MM.1S (cell line): ENCODE measurements around the gene WNT5A.

Source experiments
- DNase-seq: peaks from one replicate; pipeline ENCODE4 v3.0.0-alpha.2; 2015
- H2AFZ ChIP-seq: fragments of 300-600 bp; sonication (generic); 2 replicates; pipeline ENCODE4 v1.6.0; 2016; ENCODE audit warnings: antibody characterized with exemption, low read length
- H3F3A ChIP-seq: fragments of 300-600 bp; sonication (generic); 2 replicates; pipeline ENCODE4 v1.6.1; 2016; ENCODE audit warnings: mild to moderate bottlenecking, antibody characterized with exemption, low read length, moderate library complexity, mixed read lengths; ENCODE audit not compliant: insufficient read depth
- H3K27ac ChIP-seq: fragments of 300-600 bp; sonication (generic); 2 replicates; pipeline ENCODE4 v1.5.1; 2016; ENCODE audit warnings: mild to moderate bottlenecking, low read length
- H3K27me3 ChIP-seq: fragments of 300-600 bp; sonication (generic); replicated peaks from 2 replicates; pipeline ENCODE4 v1.6.0; 2016; ENCODE audit warnings: low read length; ENCODE audit not compliant: insufficient read depth
- H3K36me3 ChIP-seq: fragments of 300-600 bp; sonication (generic); replicated peaks from 2 replicates; pipeline ENCODE4 v1.6.1; 2016; ENCODE audit warnings: mild to moderate bottlenecking, low read length, mixed read lengths; ENCODE audit not compliant: insufficient read depth
- H3K4me1 ChIP-seq: fragments of 300-600 bp; sonication (generic); 2 replicates; pipeline ENCODE4 v1.6.1; 2016; ENCODE audit warnings: low read length, mixed read lengths
- H3K4me2 ChIP-seq: fragments of 300-600 bp; sonication (generic); 2 replicates; pipeline ENCODE4 v1.6.0; 2016; ENCODE audit warnings: low read depth, low read length
- H3K4me3 ChIP-seq: fragments of 300-600 bp; sonication (generic); 2 replicates; pipeline ENCODE4 v1.5.1; 2016; ENCODE audit warnings: low read length, mixed read lengths
- H3K79me2 ChIP-seq: fragments of 300-600 bp; sonication (generic); 2 replicates; pipeline ENCODE4 v1.6.1; 2016; ENCODE audit warnings: mixed run types, low read length, mixed read lengths
- H3K9ac ChIP-seq: fragments of 300-600 bp; sonication (generic); 2 replicates; pipeline ENCODE4 v1.6.1; 2016; ENCODE audit warnings: low read length, mixed read lengths
- H3K9me2 ChIP-seq: fragments of 300-600 bp; sonication (generic); replicated peaks from 2 replicates; pipeline ENCODE4 v1.6.1; 2016; ENCODE audit warnings: mild to moderate bottlenecking, low read length, mixed read lengths; ENCODE audit not compliant: insufficient read depth
- H3K9me3 ChIP-seq: fragments of 300-600 bp; sonication (generic); replicated peaks from 2 replicates; pipeline ENCODE4 v1.6.1; 2016; ENCODE audit warnings: mild to moderate bottlenecking, low read length, mixed read lengths; ENCODE audit not compliant: insufficient read depth
- H4K20me1 ChIP-seq: fragments of 300-600 bp; sonication (generic); 2 replicates; pipeline ENCODE4 v1.6.1; 2016; ENCODE audit warnings: mild to moderate bottlenecking, low read length, moderate library complexity, mixed read lengths; ENCODE audit not compliant: insufficient read depth
- CTCF ChIP-seq: fragments of 300-600 bp; sonication (generic); IDR thresholded peaks from 2 replicates; pipeline ENCODE4 v1.5.1; 2016; ENCODE audit warnings: antibody characterized with exemption, low read length, mixed read lengths
- EZH2 ChIP-seq: fragments of 300-600 bp; sonication (generic); optimal IDR thresholded peaks from 2 replicates; pipeline ENCODE3; 2017; ENCODE audit warnings: low read depth, mild to moderate bottlenecking, antibody characterized with exemption, low read length, mixed read lengths
- EZH2phosphoT487 ChIP-seq: fragments of 300-600 bp; sonication (generic); IDR thresholded peaks from 2 replicates; pipeline ENCODE4 v1.6.1; 2018; ENCODE audit warnings: antibody characterized with exemption, low read length

Gene WNT5A

GRCh38 chr3:55512571-55513343, 25.7 kb upstream of the WNT5A start:
- TF ChIP-seq EZH2 (no peak), CTCF (no peak), EZH2phosphoT487 (no peak)
- H3K27me3 ChIP-seq = no peaks in the 10 kb centered on the region
- H3K9ac ChIP-seq = no peak overlapping the region
- no peaks in the 10 kb centered on the region for H3K79me2 ChIP-seq
- H3F3A ChIP-seq = no peaks in the 10 kb centered on the region
- no peak for DNase-seq
- H3K4me2 ChIP-seq = no peak overlapping the region
- H3K4me3 ChIP-seq = no peak overlapping the region
- no peak overlapping the region for H2AFZ ChIP-seq
- no peaks in the 10 kb centered on the region for H4K20me1 ChIP-seq
- H3K4me1 ChIP-seq = no peaks in the 10 kb centered on the region
- no peaks in the 10 kb centered on the region for H3K9me2 ChIP-seq
- H3K36me3 ChIP-seq = no peaks in the 10 kb centered on the region
- H3K9me3 ChIP-seq = no peaks in the 10 kb centered on the region
- no peak overlapping the region for H3K27ac ChIP-seq

DNA sequence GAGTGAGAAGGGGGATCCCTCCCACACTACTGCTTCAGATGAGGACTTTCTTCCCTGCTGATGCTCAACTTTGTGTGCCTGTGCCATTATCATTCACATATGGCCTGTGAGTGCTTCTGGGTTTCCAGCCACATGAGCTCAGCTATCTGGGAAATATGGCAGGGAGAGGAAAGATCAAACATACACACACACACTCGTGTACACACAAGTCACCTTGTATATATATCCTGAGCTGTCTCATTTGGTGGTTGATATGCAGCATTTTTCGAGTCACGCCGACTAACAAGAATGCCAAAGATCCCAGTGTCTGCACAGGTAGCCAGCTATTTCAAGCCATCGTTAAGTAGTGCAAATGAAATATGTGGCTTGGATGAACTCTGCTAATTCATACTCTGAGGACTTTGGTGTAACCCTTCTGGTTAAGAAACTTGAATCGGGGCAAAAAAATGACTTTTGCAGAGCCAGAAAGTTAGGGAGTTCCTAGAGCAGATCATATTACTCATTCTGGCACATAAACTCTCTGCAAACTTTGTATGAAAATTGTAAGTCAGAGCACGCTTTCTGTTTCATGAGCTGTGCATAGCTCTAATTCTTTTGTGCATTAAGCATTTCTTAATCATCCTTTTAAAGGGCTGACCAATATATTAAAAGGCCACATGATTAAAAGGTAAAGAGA, 24.9 kb upstream of the WNT5A start:
- TF ChIP-seq CTCF (no peak), EZH2 (no peak), EZH2phosphoT487 (no peak)
- H3K4me3 ChIP-seq = no peak overlapping the region
- no peaks in the 10 kb centered on the region for H3F3A ChIP-seq
- no peak overlapping the region for H3K27ac ChIP-seq
- H3K4me1 ChIP-seq = no peaks in the 10 kb centered on the region
- H2AFZ ChIP-seq = no peak overlapping the region
- H3K36me3 ChIP-seq = no peaks in the 10 kb centered on the region
- no peak overlapping the region for H3K9ac ChIP-seq
- H3K9me2 ChIP-seq = no peaks in the 10 kb centered on the region
- no peaks in the 10 kb centered on the region for H3K9me3 ChIP-seq
- H4K20me1 ChIP-seq = no peaks in the 10 kb centered on the region
- no peaks in the 10 kb centered on the region for H3K79me2 ChIP-seq
- H3K27me3 ChIP-seq = no peaks in the 10 kb centered on the region
- DNase-seq = peak; percentile 18
- no peak overlapping the region for H3K4me2 ChIP-seq

- no peak for DNase-seq
- H3K27me3 ChIP-seq = no peaks in the 10 kb centered on the region
- no peaks in the 10 kb centered on the region for H4K20me1 ChIP-seq
- H3K27ac ChIP-seq = no peak overlapping the region
- H2AFZ ChIP-seq = no peak overlapping the region
- H3K4me2 ChIP-seq = no peak overlapping the region
- no peak overlapping the region for H3K9ac ChIP-seq
- TF ChIP-seq EZH2 (no peak), EZH2phosphoT487 (no peak), CTCF (no peak)
- H3K9me2 ChIP-seq = no peaks in the 10 kb centered on the region
- H3K4me3 ChIP-seq = no peak overlapping the region
- no peaks in the 10 kb centered on the region for H3K4me1 ChIP-seq
- H3K79me2 ChIP-seq = no peaks in the 10 kb centered on the region
- H3F3A ChIP-seq = no peaks in the 10 kb centered on the region
- no peaks in the 10 kb centered on the region for H3K9me3 ChIP-seq
- H3K36me3 ChIP-seq = no peaks in the 10 kb centered on the region
Observed at GRCh38 chr3:55508335-55508734, 21.2 kb upstream of the WNT5A start.
